ENCODE measurements around the gene PTPRS. TPM values are rescaled to one million over a fixed set of nuclear protein-coding genes. Genes with fewer than 3 reads are reported as not detected.

The PTPRS gene
- total and polyA plus RNA-seq, 9 of the 15 experiments (the other 6 are each of a cell fraction or from before 2014, with no cell fraction given) = 1.1 to 49.4 (median 14.1) TPM

DNA sequence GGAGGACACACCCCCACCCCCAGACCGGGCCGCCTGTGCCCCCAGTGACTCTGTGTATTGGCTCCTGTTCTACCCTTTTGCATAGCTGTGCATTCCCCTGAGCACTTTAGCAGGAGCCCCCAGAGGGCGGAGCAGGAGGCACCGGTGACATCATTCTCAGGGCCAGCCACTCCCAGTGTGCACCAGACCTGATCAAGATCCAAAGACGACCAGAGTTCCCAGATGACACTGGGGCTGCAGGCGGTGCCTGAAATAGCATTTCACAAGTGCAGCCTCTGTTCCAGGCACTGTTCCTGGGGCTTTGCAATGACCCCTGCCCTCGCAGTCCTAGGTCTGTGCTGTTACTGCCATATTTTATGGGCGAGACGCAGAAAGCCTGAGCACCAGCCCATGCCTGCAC lies 14.5 kb upstream of the PTPRS start (continued):
- no peak for TF ChIP-seq ZFP36 (IDR thresholded peaks at IDR 0.05; ENCODE audit: low read depth, low read length, partially characterized antibody)
- no peak for TF ChIP-seq ZNF282 (CRISPR knock-in tag; IDR thresholded peaks at IDR 0.05)
- TF ChIP-seq SRF (CRISPR knock-in tag; IDR thresholded peaks at IDR 0.05) = no peak
- TF ChIP-seq, protein P1, sequence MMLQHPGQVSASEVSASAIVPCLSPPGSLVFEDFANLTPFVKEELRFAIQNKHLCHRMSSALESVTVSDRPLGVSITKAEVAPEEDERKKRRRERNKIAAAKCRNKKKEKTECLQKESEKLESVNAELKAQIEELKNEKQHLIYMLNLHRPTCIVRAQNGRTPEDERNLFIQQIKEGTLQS (IDR thresholded peaks at IDR 0.05) = peak; percentile 44
- TF ChIP-seq, protein P1 (CRISPR knock-in tag; conservative IDR thresholded peaks at IDR 0.05) = no peak
- TF ChIP-seq ZNF217 (CRISPR knock-in tag; IDR thresholded peaks at IDR 0.05) = no peak

DNA sequence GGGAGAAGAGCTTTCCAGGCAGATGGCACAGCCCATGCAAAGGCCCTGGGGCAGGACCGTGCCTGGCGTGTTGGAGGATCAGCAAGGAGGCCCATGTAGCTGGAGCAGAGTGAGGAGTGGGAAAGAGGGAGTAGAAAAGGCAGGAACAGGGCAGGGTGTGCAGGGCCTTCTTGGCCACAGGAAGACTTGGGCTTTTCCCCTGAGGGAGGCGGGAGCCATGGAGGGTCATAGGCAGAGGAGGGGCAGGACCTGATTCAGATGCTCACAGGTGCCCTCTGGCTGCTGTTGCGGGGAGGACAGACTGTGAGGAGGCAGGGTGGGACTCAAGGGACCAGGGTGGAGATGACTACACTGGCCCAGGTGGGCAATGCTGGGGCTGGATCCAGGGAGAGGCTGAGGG lies 13.8 kb upstream of the PTPRS start:
- peaks cover 2% of the 10 kb centered on the region; the same call in 1 of the 2 replicates for H4K20me1 ChIP-seq (replicated peaks; ENCODE audit: control insufficient read depth, insufficient read depth, low read length)
- ChIA-PET CTCF (ENCODE audit: low intra/inter-chr PET ratio) (interaction anchor here (0.5 to 0.7 kb wide), 2 partner anchors 11 to 1477 kb away, joined by 3 to 4 read pairs; no protein-coding TSS in a partner anchor), POLR2A (interaction anchor here (1.1 kb wide), 1 partner anchor 9 kb away, joined by 3 read pairs; no protein-coding TSS in a partner anchor)
- no peaks in the 10 kb centered on the region for H3K9me3 ChIP-seq (replicated peaks; ENCODE audit: control insufficient read depth, insufficient read depth, low read depth, low read length)
- no peaks in the 10 kb centered on the region; a peak in 1 of 5 replicates for H3K4me1 ChIP-seq (replicated peaks in 1 of 2; ENCODE audit: control insufficient read depth in 2 of 2, insufficient read depth in 2 of 2, low read length in 2 of 2)
- intact Hi-C loops (cut with micrococcal nuclease) (no loop called here), in situ Hi-C loops (cut with MboI) (no loop called here)
- no peak overlapping the region for H2AFZ ChIP-seq (ENCODE audit: low read depth, low read length)
- 13% methylated on average over 3 of the region's 4 CpGs for WGBS (ENCODE audit: insufficient coverage, low coverage, missing lambda C conversion rate)
- H3K27me3 ChIP-seq (ENCODE audit: control insufficient read depth in 2 of 2, insufficient read depth in 2 of 2, low read length in 2 of 2) = peaks cover 0 to 22% of the 10 kb centered on the region in 2 experiments; a peak in 1 of 5 replicates
- H3K36me3 ChIP-seq (ENCODE audit: control insufficient read depth, insufficient read depth, low read length) = no peaks in the 10 kb centered on the region
- no peaks in the 10 kb centered on the region for H3K79me2 ChIP-seq (ENCODE audit: control insufficient read depth, insufficient read depth, low read length)
- no peak overlapping the region; a peak in 1 of 4 replicates for H3K9ac ChIP-seq (ENCODE audit: insufficient read depth in 1 of 2, low read depth in 2 of 2, low read length in 2 of 2)
- H3K9me1 ChIP-seq (ENCODE audit: control insufficient read depth, insufficient read depth, low read length) = no peaks in the 10 kb centered on the region
- no peak overlapping the region for H3K4me2 ChIP-seq (ENCODE audit: insufficient read depth, low read length)
- no peak overlapping the region for H3K4me3 ChIP-seq
- DNase-seq (ENCODE audit: extremely low read depth in 1 of 4, low spot score in 3 of 4) (peak; percentile 39 to 51 (median 46)), ATAC-seq (peak; percentile 83), FAIRE-seq (peak; percentile 51)
- H3K27ac ChIP-seq (ENCODE audit: extremely low read depth, low read depth, low read length) = no peak overlapping the region
- no TSS peak for BruUV-seq (replicated peaks)
- TF ChIP-seq, protein P2, sequence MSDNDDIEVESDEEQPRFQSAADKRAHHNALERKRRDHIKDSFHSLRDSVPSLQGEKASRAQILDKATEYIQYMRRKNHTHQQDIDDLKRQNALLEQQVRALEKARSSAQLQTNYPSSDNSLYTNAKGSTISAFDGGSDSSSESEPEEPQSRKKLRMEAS (CRISPR knock-in tag; IDR thresholded peaks at IDR 0.05) = no peak
- TF ChIP-seq SMARCA5 (IDR thresholded peaks at IDR 0.05) = peak; percentile 100
- TF ChIP-seq, protein P3, sequence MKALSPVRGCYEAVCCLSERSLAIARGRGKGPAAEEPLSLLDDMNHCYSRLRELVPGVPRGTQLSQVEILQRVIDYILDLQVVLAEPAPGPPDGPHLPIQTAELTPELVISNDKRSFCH (CRISPR knock-in tag; IDR thresholded peaks at IDR 0.05) = no peak
- TF ChIP-seq, protein P3 (tag; IDR thresholded peaks at IDR 0.05) = 0 out of 2 replicates have a peak, but pooled peaks have one; percentile 22
- no peak for TF ChIP-seq HDGF (IDR thresholded peaks at IDR 0.05)
- no peak for TF ChIP-seq ZNF589 (CRISPR knock-in tag; IDR thresholded peaks at IDR 0.05; ENCODE audit: low read depth)

All from K562 (cell line).